DMS53 (cell line): ENCODE measurements around the gene IPCEF1.
"Not testable (repeated sequence)": the region's sequence is repeated elsewhere in the genome, so short reads cannot be mapped to it uniquely, and the experiment has no call there.

ENCODE experiments used
- DNase-seq: peaks from one replicate; lab custom pipeline; 2025; lab: John Stamatoyannopoulos, UW

Gene IPCEF1

DNA sequence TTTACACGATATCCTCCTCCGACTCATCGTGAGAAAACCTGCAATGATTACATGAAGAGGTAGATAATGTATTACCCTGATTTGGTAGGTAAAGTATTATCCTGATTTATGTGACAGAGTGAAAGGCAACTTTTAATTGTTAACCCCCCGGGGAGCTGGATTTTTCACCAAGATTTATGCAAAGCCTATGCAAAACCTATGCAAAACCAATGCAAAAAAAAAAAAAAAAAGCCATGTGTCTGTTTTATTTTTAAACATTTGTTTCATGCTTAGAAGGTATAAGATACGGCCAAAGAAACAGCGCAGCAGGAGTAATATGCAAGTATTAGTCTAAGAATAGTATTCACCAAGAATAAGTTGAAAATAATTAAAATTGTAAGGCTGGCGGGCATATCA, 109.9 kb downstream of the IPCEF1 start:
- DNase-seq = no peak

- no peak for DNase-seq
These were observed 111.1 kb downstream of the IPCEF1 start for GRCh38 chr6:154245506-154245905.

DNA sequence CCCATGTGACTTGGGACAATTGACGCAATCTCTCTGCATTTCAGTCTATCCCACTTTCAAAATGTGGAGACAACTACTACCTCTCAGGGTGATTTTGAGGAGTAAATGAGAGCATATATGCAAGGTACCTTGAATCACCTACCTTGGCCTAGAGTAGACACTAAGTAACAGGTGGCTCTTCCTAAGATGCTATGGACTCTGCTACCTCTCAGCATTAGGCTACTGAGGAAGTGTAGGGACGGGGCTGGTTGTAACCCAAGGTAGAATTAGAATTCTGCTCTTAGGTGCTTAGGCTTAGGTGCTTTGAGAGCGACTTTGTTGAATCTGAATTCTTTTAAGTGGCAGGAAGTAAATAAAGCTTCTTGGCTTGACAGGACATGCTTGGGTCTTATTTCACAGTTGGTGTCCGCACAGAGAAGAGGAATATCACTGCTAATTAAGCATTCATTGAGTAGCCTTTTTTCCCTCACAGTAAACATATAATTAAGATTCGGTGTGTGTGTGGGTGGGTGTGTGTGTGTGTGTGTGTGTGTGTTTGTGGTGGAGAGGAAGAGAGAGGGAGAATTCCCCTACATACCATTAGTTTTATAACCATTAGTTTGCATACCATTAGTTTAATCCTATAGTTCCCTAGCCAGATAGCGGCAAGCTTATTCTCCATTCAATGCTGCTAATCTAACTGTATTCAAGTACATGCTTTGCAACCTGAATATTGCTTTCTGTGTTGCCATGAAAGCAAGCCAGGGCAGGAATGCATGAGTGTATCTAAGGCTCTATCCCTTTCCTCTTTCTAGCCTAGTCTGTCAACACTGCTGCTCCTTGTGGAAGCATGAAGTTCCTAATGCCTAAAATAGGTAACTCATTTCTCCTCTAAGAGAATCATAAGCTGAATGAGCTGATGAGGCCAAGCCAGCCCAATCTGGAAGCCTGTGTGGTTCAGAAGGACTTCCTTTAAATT, 112.5 kb downstream of the IPCEF1 start:
- no peak for DNase-seq

GRCh38 chr6:154242617-154243357, 113.8 kb downstream of the IPCEF1 start:
- DNase-seq = no peak

DNA sequence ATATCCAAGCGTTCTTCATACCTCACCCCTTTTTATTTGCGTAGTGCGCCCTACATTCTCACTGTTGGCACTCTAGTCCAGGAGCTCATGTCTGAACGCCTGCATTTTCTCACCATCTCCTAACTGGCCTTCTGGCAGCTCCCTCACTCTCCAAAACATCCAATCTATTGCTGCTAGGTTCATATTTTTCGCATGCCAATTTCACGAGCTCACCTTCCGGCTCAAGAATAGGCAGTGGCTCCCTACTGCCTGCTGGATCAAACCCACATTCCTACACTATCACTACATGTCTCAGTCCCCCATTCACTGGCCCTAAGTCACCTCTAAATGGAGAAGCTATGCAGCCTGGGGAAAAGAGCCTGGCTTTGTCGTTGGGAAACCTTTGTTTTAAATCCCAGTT, 115.0 kb downstream of the IPCEF1 start:
- no peak for DNase-seq

- DNase-seq = not testable (repeated sequence)
These were observed 115.5 kb downstream of the IPCEF1 start for GRCh38 chr6:154241061-154241460.

DNA sequence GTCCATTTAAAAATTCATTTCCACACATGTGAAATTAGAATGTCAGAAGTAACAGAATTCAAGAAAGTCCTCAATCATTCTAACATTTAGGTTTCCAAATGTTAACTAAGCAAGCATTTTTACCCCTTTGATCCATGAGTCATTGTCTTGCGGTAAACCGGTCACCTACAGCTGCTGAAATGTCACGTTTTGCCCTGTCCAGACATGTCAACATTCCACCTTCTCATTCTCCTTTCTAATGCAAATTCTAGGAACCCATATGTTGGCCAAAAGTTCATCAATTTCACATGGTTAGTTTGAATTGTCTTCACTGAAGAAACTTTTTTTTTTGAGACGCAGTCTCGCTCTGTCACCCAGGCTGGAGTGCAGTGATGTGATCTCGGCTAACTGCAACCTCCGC, 117.2 kb downstream of the IPCEF1 start:
- DNase-seq = no peak

GRCh38 chr6:154238831-154239230, 117.8 kb downstream of the IPCEF1 start:
- no peak for DNase-seq

DNA sequence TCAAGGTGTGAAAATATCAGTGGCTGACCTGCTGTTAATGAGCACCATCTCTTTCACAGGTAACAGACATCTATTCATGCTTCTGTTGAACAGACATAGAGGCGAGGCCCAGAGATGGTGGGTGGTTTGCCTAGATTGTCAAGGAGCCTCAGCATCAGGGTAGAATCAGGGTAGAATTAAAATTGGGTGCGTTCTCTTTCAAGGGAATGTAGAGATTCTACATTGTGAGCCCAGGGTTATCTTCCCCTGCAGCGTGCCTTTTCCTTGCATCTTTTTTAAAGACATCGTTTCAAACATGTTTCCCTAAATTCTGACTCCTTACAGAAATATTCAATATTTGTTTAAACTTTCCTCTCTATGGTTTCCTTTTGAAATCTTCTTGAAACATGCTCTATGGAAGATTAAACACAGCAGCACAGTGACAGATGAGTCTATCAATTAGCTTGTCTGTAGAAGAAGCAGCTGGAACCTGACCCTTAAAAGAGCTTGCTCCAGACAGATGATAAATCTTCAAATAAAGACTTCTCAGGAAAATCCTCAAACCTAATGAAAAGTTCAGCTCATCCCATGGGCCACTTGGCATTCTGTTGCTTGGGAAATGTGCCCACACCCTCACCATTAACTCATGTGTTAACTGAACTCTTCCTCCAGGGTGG, 119.8 kb downstream of the IPCEF1 start:
- no peak for DNase-seq

DNA sequence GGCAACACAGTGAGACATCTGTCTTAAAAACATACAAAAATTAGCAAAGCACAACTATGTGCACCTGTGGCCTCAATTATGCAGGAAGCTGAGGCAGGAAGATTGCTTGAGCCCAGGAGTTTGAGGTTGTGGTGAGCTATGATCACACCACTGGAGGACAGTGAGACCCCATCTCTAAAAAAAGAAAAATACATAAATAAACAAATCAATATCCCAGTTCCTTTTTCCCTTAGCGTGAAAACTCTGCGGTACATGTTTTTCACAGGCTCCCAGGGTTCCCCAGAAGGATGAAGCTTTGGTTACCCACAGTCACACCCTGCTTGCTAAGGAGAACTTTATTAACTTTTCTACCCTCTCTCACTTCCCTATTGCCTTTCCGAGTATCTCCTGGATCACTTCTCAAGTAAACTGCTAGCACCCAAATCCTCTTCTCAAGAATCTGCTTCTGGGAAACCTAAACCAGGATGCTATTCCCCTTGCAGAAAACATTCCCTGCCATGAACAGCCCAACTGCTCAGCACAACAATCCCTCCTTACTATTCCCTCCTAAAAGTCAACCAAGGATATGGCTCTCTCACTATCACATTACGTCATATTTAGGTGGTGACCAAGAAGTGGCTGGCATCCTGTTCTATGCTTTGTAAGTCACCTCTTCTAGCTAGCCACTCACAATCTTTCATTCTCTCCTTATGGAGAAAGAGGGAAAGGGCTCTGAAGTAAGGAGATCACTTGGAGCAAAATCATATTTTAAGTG, 122.4 kb downstream of the IPCEF1 start:
- no peak for DNase-seq

DNA sequence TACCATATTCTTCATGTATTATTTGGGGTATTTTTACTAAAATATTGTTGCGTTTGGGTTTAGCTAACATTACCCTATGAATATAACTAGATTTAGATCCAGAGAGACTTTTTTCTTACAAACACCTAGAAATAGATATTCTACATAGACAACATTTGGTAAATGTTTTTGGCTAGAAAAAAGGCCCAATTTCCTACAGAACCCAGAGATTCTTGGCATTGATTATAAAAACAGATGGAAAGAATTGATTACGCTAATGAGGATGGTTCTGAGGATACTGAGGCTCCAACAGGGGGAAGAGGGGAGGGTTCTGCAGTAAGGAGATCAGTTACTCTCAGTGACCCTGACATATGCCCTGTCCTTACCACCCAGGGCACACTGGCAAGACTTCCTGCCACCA, 123.2 kb downstream of the IPCEF1 start:
- DNase-seq = no peak

- DNase-seq = peak; percentile 33
These were observed 124.3 kb downstream of the IPCEF1 start for GRCh38 chr6:154232013-154232910.

DNA sequence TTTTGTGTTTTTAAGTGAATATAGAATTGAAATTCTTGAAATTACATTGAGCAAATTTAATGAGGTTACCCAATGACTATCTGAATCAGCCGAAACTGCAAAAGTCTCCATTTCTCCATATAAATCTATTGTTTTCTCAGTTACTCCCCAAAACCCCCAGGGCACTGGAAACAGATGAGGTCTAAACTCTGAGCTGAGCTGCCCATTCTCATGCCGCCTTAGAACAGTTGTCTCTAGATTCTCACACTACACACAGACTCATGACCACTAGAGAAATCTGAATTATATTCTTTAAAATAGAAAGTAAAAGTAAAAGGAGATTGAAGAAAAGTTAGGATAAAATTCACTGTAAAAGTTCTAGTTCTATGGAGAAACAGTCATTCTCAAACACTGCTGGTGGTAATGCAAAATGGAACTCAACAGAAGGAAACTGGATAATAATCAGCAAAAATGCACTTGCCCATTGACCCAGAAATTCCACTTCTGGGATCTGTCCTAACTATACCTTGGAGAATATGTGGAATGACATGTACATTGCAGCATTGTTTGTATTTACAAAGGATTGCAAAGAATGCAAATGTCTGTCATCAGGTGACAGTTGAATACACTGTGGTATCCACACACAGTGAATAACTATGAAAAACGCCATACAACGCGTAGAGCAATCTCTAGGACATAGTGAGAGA, 125.5 kb downstream of the IPCEF1 start:
- DNase-seq = no peak

DNA sequence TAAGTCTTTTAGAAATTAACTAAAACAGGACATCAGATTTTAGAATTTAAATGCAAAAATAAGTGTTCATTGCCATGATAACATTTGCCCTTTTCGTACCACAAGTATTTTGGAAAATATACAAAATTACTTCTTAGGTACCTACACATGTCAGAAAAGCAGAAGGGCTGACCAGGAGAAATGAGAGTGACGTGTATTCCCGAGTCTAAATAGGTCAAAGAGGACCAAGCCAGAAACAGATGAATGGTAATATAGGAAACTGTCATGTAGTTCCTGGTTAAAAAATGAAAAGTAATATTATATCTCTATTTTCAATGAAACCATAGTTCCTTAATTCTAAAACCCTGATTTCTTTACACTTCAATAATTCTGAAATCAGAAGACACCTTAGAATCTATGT, 126.2 kb downstream of the IPCEF1 start:
- DNase-seq = no peak

- no peak for DNase-seq
These were observed 126.8 kb downstream of the IPCEF1 start for GRCh38 chr6:154229786-154230185.

GRCh38 chr6:154228521-154228905, 128.1 kb downstream of the IPCEF1 start:
- DNase-seq = peak; percentile 12

GRCh38 chr6:154227862-154228520, 128.6 kb downstream of the IPCEF1 start:
- DNase-seq = no peak

GRCh38 chr6:154226461-154226860, 130.1 kb downstream of the IPCEF1 start:
- DNase-seq = no peak

DNA sequence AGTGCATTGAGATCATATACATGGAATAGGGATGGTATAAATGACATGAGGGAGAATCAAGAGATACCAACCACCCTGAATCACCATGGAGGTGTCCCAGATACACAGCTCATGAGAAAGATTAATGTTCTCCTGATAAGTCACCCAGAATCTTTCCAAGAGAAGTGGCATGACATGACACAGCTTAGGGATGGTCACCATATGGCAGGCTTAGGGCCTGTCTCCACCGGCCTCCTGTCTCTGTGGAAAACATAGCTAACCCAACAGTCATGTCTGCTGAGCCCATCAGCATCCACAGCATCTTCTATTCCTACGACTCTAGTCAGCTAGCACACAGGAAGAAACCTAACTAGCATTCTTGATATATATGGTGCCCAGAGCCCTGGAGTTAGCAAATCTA, 133.3 kb downstream of the IPCEF1 start:
- DNase-seq = no peak

- DNase-seq = no peak
These were observed 133.9 kb downstream of the IPCEF1 start for GRCh38 chr6:154222716-154223115.
